GM10266 (cell line): ENCODE measurements around the gene GANAB.

ENCODE experiments used
- DNase-seq: peaks from one replicate; pipeline ENCODE4 v3.0.0; 2012; ENCODE audit errors: extremely low spot score
- TF ChIP-seq, protein P1 (sequence below): IDR thresholded peaks from 2 replicates; pipeline ENCODE4 v1.5.1; 2012; ENCODE audit warnings: mild to moderate bottlenecking, low read depth; ENCODE audit not compliant: control insufficient read depth, insufficient read depth; ENCODE audit errors: missing control alignments

Gene GANAB

GRCh38 chr11:62648967-62649364 lies 2.6 kb upstream of the GANAB start:
- DNase-seq, result no peak

DNA sequence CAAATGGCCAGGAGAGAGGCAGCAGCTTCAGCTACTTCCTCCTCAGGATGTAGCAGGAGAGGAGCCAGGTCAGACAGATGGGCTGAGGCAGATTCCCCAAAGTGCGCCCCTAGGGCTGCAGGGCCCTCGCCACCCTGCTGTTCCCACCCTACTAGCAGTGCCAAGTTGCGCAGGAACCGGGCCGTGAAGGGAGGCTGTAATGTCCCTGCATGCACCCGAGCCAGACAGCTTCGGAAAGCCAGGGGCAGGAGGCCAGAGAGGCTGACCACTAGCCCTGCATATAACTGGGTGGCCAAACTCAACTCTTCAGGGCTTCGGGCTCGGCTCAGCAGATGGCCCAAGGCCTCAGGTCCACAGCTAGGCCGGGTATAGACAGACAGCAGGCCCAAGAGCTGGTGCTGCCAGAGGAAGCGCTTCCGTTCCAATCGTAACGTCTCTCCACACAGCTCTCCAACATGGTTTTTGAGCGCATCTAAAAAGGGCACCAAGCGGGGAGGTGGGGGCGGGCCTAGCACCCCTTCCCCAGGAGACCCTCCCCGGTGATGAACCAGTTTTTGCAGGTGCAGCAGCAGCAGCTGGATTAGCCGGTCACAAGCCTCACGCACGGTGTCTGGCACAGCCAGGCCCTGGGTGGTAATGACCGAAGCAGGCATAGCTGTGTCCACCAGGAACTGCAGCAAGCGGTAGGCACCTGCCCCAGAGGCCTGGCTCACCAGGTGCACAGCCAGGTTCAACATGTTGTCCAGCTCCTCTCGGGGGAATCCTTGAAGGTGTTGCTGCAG lies 2.0 kb upstream of the GANAB start:
- DNase-seq, result no peak
- TF ChIP-seq, protein P1, sequence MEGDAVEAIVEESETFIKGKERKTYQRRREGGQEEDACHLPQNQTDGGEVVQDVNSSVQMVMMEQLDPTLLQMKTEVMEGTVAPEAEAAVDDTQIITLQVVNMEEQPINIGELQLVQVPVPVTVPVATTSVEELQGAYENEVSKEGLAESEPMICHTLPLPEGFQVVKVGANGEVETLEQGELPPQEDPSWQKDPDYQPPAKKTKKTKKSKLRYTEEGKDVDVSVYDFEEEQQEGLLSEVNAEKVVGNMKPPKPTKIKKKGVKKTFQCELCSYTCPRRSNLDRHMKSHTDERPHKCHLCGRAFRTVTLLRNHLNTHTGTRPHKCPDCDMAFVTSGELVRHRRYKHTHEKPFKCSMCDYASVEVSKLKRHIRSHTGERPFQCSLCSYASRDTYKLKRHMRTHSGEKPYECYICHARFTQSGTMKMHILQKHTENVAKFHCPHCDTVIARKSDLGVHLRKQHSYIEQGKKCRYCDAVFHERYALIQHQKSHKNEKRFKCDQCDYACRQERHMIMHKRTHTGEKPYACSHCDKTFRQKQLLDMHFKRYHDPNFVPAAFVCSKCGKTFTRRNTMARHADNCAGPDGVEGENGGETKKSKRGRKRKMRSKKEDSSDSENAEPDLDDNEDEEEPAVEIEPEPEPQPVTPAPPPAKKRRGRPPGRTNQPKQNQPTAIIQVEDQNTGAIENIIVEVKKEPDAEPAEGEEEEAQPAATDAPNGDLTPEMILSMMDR, result no peak

More at GRCh38 chr11:62648967-62649364, 2.6 kb upstream of the GANAB start:
- TF ChIP-seq, protein P1, result no peak

GRCh38 chr11:62647609-62648005 lies 1.2 kb upstream of the GANAB start:
- no peak for DNase-seq
- TF ChIP-seq, protein P1, result no peak

DNA sequence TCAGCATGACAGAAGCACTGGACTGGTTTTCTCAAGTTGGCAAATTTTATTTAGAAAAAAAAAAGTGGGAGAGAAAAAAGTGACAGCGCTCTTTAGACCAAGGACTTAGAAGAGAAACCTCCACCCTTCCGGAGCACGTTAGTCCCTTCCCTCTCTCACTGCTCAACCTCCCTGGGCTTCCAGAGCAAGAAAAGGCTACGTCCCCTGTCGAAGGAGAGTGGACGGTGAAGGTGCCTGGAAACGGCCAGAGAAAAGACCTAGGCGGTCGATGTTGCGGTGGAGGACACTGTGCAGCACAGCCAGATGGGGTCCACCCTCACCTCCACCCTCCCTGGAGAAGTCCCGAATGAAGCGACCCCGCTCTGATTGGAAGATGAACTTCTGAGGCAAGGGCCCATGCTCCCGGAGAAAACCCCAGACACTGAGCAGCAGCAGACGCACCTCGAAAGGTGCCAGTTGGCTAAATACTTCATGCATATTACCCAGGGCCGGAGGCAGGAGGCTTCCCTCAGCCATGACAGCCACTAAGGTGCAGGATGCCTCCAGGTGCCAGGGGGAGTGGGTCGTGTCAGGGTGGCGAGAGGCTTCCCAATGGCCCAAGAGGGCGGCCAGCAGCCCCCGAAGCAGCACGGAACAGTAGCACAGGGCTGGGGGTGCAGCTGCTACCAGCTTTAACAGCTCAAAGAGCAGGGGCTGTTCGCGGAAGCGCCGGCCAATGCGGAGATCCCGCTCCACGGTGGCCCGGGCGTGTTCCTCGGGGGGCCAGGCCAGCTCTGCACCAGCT lies 604 bp upstream of the GANAB start:
- DNase-seq, result no peak
- TF ChIP-seq, protein P1, result no peak

GRCh38 chr11:62645671-62645945 lies 805 bp downstream of the GANAB start:
- no peak for DNase-seq
- TF ChIP-seq, protein P1, result no peak

- DNase-seq, result no peak
- TF ChIP-seq, protein P1, result no peak
Measured at GRCh38 chr11:62644220-62644619, 2.2 kb downstream of the GANAB start.

GRCh38 chr11:62632492-62632891 lies 13.9 kb downstream of the GANAB start:
- TF ChIP-seq, protein P1, result no peak
- no peak for DNase-seq
